ENCODE data around the gene ALG1L2.
A peak's percentile ranks its signal among the peaks of the same experiment; 100 is the strongest.
"Not testable (repeated sequence)": the region's sequence is repeated elsewhere in the genome, so short reads cannot be mapped to it uniquely, and the experiment has no call there.

Gene ALG1L2

GRCh38 chr3:130111185-130111864 lies 29.7 kb downstream of the ALG1L2 start:
- peak; percentile 99 for DNase-seq (ENCODE audit: low read depth)
- H3K4me3 ChIP-seq (replicated peaks; ENCODE audit: low read depth, low read length) = peak overlapping the region; percentile 74
- TF ChIP-seq CTCF (IDR thresholded peaks at IDR 0.05; ENCODE audit: low read length, missing control alignments) = no peak

- H3K4me3 ChIP-seq (replicated peaks; ENCODE audit: low read depth, low read length) = peak overlapping the region; percentile 59
- peak; percentile 95 for DNase-seq (ENCODE audit: low read depth)
These were observed 30.5 kb downstream of the ALG1L2 start for GRCh38 chr3:130111865-130112747.

GRCh38 chr3:130112748-130113073 lies 31.1 kb downstream of the ALG1L2 start:
- peak overlapping the region; percentile 59 for H3K4me3 ChIP-seq (replicated peaks; ENCODE audit: low read depth, low read length)
- DNase-seq (ENCODE audit: low read depth) = not testable (repeated sequence)

GRCh38 chr3:130115400-130115799 lies 33.8 kb downstream of the ALG1L2 start:
- not testable (repeated sequence) for H3K4me3 ChIP-seq (replicated peaks; ENCODE audit: low read depth, low read length); DNase-seq (ENCODE audit: low read depth)

GRCh38 chr3:130117933-130118332 lies 36.3 kb downstream of the ALG1L2 start:
- DNase-seq (ENCODE audit: low read depth) = no peak
- TF ChIP-seq CTCF (IDR thresholded peaks at IDR 0.05; ENCODE audit: low read length, missing control alignments) = no peak
- no peak overlapping the region for H3K4me3 ChIP-seq (replicated peaks; ENCODE audit: low read depth, low read length)

GRCh38 chr3:130119824-130120223 lies 38.2 kb downstream of the ALG1L2 start:
- DNase-seq (ENCODE audit: low read depth) = peak; percentile 25
- H3K4me3 ChIP-seq (replicated peaks; ENCODE audit: low read depth, low read length) = not testable (repeated sequence)

- not testable (repeated sequence) for H3K4me3 ChIP-seq (replicated peaks; ENCODE audit: low read depth, low read length); DNase-seq (ENCODE audit: low read depth)
These were observed 38.7 kb downstream of the ALG1L2 start for GRCh38 chr3:130120291-130120690.

GRCh38 chr3:130122891-130123775 lies 41.5 kb downstream of the ALG1L2 start:
- H3K4me3 ChIP-seq (replicated peaks; ENCODE audit: low read depth, low read length) = not testable (repeated sequence)
- DNase-seq (ENCODE audit: low read depth) = peak; percentile 18

GRCh38 chr3:130125406-130125805 lies 43.8 kb downstream of the ALG1L2 start:
- not testable (repeated sequence) for DNase-seq (ENCODE audit: low read depth)

GRCh38 chr3:130136337-130136736 lies 54.7 kb downstream of the ALG1L2 start:
- not testable (repeated sequence) for H3K4me3 ChIP-seq (replicated peaks; ENCODE audit: low read depth, low read length); DNase-seq (ENCODE audit: low read depth)

More at GRCh38 chr3:130125406-130125805, 43.8 kb downstream of the ALG1L2 start:
- H3K4me3 ChIP-seq (replicated peaks; ENCODE audit: low read depth, low read length) = not testable (repeated sequence)

GRCh38 chr3:130137685-130138084 lies 56.1 kb downstream of the ALG1L2 start:
- DNase-seq (ENCODE audit: low read depth); H3K4me3 ChIP-seq (replicated peaks; ENCODE audit: low read depth, low read length): not testable (repeated sequence)

- DNase-seq (ENCODE audit: low read depth); H3K4me3 ChIP-seq (replicated peaks; ENCODE audit: low read depth, low read length): not testable (repeated sequence)
These were observed 57.4 kb downstream of the ALG1L2 start for GRCh38 chr3:130138992-130139391.

GRCh38 chr3:130140756-130141155 lies 59.1 kb downstream of the ALG1L2 start:
- not testable (repeated sequence) for H3K4me3 ChIP-seq (replicated peaks; ENCODE audit: low read depth, low read length)
- peak; percentile 62 for DNase-seq (ENCODE audit: low read depth)
